NCI-H128 (cell line): ENCODE results near the gene FBXO38.
A peak's percentile ranks its signal among the peaks of the same experiment; 100 is the strongest.

Source experiments
- DNase-seq: peaks from one replicate; lab custom pipeline; 2025; ENCODE audit not compliant: unreplicated experiment; lab: John Stamatoyannopoulos, UW

FBXO38 gene

DNA sequence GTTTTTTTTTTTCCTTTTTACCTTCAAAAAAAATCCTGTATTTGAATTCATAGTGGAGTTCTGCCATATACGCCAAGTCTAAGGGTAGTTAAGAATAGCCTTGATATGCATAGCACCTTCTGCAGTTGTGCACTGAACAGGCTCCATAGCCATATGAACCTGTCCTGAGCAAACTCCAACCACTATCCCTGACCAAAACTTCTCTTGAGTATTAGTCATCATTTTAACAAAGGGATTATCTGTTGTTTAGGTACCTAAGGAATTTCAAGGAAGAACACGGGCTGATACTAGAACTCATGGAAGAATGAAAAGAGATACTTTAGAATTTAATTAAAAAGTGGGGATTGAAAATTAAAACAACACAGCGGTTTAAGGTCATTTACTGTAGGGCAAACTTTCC is 1.9 kb upstream of the FBXO38 start:
- DNase-seq, result no peak

DNA sequence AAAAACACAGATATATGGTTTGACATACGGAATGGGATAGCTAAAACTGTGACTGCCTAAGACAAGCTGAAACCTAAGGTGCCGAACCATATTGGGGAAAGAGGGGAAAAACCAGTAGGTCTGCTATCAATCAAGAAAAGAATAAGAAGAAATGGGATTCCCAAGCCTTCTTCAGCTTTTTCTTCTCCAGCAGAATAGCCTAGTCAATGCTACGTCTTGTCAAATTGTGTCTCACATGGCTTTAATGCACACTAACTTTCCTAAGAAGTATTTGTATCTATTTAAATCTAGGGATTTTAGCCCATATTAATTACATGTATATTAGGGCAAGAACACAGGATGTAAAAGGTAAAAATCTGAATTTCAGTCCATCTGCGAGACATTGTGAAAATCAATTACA is 797 bp upstream of the FBXO38 start:
- no peak for DNase-seq

DNA sequence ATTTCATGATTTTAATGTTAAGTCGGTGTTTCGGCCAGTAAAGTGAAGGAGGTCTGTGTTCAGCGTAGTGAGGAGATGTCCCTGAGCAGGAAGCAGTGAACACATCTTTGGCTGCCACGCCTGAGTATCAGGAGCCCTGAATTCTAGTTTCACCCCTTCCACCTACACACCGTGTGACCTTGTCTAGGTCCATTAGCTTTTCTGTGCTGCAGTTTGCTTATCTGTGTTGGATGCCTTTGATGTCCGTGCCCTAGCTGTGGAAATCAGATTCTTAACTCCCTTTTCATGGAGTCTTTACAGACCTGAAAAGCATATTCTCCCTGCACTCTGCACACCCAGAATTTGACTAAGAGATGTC is 601 bp downstream of the FBXO38 start:
- no peak for DNase-seq

DNA sequence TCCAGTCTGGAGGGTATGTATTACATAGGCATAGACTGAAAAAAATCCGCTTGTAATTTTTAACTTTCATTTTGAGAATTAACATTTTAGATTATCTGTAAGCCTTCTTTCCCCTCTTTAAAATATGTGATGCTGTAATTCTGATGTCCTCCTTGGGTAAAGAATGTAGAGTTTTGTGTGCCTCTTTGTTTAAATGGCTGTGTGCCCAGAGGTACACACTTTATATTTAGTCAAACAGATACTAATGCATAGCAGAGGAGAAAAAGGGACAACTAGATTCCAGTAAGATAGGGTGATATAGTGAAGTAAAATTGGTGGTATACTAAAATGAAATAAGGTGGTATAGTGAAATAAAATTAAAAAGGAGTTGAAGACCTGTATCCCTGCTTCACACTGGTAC is 1.3 kb downstream of the FBXO38 start:
- DNase-seq, result no peak

DNA sequence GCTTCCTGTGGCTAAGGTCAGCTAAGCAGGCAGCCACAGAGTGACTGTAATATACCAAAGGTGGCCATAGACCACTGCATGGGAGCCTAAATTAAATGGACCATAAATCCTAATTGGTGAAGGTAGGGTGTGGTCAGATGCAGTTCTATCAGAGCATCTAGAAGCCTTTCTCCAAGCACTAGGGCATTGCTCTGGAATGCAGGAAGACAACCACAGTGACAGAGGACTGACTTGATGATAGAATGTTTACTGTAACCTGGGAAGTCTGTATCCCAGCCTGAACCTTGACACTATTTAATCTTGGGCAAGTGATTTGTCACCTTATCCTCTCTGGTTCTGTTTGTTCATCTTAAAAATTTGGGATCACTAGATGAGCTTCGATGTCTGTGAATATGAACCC is 2.3 kb downstream of the FBXO38 start:
- no peak for DNase-seq

DNA sequence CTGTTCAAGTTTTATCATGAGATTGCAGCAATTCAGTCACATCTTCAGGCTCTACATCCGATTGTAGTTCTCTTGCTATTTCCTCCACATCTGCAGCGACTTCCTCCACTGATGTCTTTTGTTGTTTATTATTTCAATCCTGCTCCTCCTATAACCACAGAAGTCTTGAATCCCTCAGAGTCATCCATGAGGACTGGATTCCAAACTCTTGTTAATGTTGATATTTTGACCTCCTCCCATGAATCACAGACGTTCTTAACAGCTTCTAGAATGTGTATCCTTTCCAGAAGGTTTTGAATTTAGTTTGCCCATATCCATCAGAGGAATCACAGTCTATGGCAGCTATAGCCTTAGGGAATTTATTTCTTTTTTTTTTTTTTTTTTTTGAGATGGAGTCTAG is 3.6 kb downstream of the FBXO38 start:
- DNase-seq, result no peak

DNA sequence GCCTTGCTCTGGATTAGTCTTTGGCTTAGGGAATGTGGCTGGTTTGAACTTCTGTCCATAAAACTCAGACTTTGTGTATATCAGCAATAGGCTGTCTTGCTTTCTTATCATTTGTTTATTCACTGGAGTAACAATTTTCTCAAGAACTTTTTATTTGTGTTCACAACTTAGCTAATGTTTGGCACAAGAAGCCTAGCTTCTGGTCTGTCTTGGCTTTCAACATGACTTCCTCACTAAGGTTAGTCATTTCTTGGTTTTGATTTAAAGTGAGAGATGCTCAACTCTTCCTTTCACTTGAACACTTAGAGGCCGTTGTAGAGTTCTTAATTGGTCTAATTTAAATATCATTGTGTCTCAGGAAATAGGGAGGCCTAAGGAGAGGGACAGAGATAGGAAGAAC is 4.9 kb downstream of the FBXO38 start:
- DNase-seq, result no peak

DNA sequence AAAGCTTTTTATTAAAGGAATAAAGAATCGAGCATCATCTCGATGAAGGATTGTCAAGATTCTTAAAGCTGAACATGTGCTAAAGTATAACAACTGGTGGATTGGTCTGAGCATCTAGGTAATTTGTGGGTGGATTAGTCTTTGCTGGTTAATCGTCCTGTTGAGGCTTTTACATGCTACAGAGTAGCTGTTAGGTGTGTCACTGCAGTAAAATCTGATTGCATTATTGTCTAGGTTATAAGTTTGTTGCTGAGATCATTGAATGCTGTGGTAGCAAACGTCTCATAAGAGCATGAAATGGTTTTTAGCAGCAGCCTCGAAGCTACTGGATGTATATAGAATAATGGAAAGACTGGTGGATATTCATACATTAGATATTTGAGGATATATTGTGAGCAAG is 7.2 kb downstream of the FBXO38 start:
- no peak for DNase-seq

DNA sequence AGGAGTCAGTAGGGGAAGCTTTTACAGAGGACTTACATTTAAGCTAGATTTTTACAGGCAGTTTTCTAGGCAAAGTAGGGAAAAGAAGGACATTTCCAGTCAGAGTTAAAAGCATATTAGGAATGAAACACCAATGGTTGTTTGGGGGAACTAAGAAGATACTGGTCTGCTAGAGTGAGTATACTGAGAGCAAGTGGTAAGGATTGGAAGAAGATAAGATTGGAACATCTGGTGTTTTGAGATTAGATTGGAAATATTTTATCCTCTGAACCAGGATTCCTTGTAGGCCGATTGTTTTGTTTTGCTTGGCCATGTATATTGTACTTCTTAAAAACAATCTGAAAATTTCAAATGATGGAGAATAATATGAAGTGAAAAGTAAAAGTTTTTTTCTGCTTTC is 7.7 kb downstream of the FBXO38 start:
- no peak for DNase-seq

DNA sequence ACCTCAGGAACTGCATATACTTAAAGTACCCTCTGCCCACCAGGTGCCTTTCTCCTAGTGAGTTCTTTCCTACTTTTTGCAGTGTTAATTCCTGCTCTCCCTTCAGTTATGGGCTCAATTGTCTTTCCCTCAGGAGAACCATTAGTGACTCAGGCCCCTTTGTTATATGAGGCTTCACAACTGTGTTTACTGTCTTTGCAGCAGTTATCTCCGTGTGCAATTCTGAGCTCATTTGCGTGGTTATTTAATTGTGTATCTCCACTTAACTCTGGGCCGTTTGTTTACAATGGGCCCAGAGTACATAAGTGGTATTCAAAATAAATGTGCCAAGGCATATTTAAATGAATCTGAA is 9.6 kb downstream of the FBXO38 start:
- DNase-seq, result peak; percentile 69

DNA sequence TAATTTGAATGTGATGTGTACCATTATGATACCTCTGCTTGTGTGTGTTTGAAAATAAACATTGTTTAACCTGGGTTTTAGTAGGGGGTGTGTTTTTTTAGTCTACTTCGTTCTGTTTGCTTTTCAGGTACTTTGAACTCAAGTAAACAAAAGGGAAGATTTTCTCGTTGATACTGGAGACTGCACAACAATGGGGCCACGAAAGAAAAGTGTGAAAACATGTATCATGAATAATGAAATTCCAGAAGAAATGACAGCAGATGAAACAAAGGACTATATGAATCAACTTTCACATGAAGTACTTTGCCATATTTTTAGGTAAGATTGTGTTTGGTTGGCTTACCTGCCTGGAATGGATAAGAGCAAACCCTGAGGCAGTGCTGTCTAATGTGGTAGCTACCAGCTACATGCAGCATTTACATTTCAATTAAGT is 10.8 kb downstream of the FBXO38 start:
- DNase-seq, result no peak

DNA sequence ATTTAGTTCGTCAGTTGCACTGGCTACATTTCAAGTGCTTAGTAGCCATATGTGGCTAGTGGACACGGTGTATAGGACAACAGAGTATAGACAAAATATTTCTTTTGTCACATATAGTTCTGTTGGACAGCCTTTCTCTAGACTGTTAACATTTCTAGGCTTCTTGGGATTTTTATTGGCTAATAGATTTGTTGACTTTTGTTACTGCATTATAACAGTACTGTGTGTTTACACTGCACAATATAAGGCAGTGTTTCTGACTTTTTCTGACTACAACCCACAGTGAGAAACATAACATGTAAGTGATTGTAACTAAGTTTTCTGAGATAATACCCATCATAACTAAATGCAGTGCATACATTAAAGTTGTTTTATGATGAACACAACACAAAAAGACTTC is 11.3 kb downstream of the FBXO38 start:
- DNase-seq, result no peak

DNA sequence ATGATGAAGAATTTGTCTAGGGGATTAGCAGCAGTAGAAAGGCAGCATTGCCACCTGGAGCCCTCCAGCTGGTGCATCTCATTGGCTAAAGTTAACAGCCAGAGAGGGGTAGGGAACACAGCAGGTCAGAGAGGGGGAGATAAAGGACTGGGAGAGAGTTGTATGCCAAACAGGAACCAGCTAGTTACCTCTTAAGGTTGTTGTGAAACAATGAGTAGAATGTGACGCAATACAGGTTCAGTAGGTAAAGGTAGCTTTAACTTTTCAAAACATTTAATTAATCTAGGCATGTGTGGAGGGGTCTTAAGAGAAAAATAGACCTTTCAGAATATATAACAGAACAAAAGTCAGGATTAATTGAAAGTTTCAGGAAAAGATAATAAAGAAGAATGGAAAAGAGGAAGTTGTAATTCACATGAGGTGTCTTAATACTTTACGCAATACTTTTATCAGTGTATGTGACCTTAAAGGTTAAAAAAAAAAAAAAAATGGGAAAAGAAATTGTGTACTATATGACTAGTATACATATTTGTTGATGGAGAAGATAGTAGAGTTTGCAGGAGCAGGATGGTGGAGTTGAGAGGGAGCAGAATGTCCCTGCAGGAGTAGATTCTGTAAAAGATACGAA is 14.3 kb downstream of the FBXO38 start:
- no peak for DNase-seq

DNA sequence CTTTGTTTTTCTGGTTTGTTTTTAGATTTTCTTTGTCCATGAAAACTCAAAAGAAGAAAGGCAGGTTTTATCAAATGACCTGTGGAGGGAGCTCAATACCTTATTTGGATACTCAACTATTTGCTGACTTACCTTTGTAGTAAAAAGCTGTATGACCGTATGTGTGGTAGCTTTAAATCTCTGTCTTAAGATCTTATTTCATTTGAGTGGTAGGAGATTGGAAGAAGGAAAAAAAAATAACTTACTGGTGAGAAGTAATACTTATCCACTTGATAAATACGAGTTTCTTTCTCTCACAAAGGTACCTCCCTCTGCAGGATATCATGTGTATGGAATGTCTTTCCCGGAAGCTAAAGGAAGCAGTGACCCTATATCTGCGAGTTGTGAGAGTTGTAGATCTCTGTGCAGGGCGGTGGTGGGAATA is 15.0 kb downstream of the FBXO38 start:
- no peak for DNase-seq

DNA sequence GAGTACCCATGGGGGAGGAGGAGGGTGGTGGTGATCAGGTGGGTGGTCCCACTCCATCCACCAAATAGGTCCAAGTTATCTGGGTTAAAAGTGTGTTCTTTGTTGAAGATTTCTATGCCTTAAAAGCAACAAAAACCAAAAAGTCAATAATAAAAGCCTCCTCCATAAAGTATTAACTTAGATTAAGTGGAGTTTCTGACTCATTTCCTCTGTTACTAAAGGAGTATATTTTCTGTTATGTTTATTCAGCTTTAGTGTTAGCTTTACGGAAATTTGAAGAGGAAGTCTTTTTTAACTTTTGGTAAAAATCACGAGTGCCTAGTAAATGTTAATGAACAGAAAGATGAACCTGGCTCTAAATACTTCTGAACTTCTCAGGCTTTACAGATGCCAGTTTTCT is 17.8 kb downstream of the FBXO38 start:
- DNase-seq, result no peak

DNA sequence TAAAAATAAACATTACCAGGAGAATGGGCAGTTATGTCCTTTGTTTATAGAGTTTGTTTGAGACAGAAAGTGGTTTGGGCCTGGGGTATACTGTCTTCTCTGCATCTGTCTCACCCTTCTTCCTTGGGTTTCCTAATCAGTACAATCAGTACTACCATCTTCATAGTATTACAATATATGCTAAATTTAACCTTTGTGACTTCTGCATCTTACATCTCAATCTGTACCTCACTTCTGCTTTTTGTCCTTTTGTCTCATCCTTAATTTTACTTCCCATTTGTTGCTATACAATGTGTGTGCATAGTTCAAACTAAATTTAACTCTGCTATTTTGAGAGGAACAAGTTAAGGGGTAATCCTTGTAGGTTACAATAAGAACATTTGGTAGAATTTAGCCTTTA is 19.6 kb downstream of the FBXO38 start:
- no peak for DNase-seq

DNA sequence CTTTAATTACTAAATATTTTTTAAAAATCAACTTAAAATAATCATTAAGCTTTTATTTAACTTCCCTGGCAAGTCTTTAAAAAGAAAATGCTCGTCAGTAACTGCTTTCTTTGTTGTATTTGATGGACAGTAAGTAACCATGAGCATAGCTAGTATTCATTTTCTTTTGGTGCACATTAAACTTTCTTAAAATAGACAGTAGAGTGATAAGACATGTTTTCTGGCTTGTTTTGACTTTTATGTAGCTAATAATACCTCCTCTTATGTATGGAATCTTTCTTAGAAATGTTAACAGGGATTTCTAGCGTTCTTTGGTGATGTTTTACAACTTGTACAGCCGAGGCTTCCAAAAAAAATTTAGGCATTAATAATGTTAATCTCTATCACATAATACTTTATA is 22.6 kb downstream of the FBXO38 start:
- DNase-seq, result no peak

DNA sequence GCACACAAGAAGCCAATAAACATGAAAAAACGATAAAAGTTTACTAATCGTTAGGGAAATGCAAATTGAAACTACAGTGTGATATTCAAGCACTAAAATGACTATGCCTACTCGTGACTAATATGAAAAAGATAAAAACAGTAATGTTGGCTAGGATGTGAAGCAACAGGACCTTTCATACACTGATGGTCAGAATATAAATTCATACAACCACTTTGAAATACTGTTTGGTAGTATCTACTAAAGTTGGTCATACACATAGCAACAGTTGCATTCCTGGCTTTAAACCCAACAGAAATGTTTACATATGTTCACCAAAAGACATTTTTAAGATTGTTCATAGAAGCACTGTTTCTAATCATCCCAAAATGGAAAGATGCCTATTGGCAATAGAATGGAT is 24.3 kb downstream of the FBXO38 start:
- no peak for DNase-seq

DNA sequence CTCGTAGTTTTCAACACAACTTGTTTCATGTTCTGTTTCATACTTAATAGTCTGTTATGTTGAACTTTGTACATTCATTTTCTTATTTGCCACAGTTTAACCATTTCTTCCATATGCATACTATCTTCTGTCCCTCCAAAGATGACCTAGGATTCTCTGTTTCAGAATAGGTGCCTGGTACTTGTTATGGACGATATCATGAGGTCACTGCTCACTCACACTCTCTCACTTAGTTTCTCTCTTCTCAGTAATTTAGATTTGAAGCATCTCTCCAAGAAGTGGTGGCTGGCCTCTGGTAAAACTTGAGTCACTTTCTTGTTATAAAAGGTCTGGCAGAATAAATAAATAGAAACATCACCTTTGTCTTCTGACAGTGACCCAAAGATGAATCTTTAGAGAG is 28.4 kb downstream of the FBXO38 start:
- no peak for DNase-seq

DNA sequence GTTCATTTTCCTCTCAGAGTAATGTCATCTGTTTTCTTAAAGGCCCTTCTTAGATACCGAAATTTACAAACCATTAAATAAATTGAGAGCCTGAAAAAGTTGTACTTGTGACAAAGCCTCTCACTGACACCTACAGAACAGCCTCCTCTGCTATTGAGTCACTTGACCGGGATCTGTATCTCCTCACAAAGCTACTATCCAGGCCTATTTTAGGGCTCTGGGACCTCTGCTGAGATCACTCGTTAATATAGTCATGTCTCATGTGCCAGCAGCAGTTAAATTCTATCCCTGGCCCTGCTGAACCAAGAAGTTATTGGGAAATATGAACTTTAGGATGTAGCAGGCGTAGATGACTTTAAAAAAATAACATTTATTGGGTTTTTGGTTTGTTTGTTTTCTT is 31.1 kb downstream of the FBXO38 start:
- no peak for DNase-seq

DNA sequence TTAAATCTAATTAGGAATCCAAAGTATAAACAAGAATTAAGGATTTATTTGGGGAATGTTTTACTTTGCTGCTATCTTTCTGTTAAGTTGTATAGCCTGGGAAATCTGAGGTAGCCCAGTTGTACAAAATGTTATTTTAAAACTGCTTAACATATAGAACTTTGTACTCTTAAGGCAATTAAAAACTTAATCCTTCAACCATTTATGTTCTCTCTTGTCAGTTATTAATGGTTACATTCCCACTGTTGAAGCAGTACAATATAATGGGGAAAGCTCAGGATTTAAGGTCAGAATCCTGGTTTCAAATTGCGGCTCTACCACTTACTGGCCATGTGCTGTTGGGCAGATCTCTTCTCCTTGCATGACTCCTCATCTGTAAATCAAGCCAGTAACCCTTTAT is 32.7 kb downstream of the FBXO38 start:
- DNase-seq, result no peak

DNA sequence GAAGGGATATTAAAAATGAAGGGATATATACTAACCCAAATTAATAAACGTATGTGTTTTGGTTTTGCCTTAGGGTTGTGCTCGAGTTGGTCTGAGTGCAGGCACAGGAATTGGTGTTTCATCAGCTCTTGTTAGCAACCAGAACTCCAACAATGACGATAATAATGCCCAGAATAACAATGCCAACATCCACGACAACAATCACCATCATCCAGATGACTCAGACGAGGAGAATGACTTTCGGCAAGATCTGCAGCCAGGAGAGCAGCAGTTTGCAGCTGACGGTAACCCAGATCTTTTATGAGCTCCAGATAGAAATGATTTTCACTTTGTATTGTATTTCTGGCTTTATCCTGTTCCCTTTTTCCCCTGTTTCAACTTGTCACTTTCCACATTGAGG is 33.2 kb downstream of the FBXO38 start:
- DNase-seq, result no peak

DNA sequence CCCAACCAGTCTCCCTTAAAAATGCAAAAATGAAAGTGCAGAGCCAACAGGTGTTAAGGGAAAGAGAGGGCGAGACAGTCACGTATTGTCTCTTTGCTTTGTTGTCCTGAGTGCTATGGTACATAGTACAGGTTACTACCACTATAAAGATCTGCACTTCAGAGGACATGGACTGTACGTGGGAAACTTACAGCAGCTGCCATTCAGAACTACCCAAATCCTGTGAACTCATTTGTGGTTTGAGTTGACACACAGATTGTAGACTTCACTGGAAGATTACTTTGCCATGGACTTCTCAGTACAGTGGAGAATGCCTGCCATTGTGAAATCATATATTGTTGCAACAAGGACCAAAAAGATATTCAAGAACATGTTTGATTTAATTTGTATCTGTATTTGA is 34.8 kb downstream of the FBXO38 start:
- DNase-seq, result no peak

DNA sequence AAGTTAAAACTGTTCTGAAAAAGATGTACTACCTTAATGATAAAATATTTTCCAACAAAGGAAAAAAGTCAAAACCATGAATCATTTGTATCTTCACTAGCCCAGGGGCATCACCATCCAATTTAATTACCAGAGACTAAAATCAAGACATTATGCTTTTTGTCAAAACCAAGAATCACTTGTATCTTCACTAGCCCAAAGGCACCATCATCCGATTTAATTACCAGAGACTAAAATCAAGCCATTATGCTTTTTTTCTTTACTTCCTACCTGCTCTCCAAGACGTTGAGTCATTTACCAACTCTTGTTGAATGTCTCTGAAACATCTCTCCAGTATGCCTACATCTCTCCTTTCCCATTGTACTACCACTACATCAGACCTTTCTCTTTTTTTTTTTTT is 37.9 kb downstream of the FBXO38 start:
- no peak for DNase-seq
